Measurements from ENCODE around the gene MRPL34.

Gene MRPL34

DNA sequence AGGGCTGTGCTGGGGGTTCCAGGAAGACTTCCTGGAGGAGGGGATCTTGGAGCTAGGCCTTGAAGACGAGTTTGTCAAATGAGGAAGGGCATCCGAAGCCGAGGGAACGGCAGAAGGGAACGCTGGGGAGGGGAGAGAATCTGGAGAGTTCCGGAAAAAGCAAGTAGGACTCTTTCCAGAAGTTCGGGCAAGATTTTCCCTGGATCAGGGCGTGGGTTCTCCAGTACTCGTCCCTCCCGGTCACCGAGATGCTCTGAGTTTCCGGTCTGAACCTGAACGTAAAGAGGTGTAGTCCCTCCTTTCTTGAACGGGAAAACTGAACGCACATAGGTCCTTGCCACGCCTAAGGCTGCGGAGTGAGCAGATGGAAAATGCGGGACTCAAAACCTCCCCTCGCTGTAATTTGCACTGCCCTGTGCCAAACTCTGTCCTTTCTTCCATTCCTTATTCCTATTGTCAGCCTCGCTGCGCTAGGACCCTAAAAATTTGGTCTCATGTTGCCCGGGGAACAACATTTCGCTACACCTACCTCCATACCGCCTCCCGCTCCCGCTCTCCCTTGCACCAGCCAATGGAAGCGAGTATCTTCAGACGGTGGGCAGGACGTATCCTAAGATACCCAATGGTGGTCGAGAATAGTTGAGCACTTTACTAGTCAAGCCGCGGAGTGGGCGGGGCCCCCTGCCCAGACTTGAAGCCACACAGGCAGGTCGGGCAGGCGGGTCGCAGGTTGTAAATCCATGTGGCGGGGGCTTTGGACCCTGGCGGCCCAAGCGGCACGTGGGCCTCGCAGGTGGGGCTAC is 31.4 kb downstream of the MRPL34 start, which contains the start of gene GTPBP3:
Gene GTPBP3, plus strand, starts transcription at position 682 of the 803 bp plus-strand sequence. Its CDS starts 59 bp downstream, at position 741.
- Histone ChIP-seq H3K9ac (ENCODE audit: insufficient read length) (peak within 1 kb of the TSS; percentile 82), H3K4me3 (peak within 1 kb of the TSS; percentile 94), H3K9me3 (ENCODE audit: low read depth, low read length) (no peaks in the 10 kb centered on the region), H3K27ac (peak within 1 kb of the TSS; percentile 89), H3K36me3 (ENCODE audit: insufficient read depth, low read length) (peaks cover 5% of the 10 kb centered on the region)
- DNase-seq (ENCODE audit: low read depth, low spot score) = peak; percentile 97
- TF ChIP-seq POLR2AphosphoS5 (IDR thresholded peaks at IDR 0.05; ENCODE audit: borderline replicate concordance, low read depth, low read length) = peak; percentile 91
- no peak for TF ChIP-seq EZH2 (IDR thresholded peaks at IDR 0.05)

DNA sequence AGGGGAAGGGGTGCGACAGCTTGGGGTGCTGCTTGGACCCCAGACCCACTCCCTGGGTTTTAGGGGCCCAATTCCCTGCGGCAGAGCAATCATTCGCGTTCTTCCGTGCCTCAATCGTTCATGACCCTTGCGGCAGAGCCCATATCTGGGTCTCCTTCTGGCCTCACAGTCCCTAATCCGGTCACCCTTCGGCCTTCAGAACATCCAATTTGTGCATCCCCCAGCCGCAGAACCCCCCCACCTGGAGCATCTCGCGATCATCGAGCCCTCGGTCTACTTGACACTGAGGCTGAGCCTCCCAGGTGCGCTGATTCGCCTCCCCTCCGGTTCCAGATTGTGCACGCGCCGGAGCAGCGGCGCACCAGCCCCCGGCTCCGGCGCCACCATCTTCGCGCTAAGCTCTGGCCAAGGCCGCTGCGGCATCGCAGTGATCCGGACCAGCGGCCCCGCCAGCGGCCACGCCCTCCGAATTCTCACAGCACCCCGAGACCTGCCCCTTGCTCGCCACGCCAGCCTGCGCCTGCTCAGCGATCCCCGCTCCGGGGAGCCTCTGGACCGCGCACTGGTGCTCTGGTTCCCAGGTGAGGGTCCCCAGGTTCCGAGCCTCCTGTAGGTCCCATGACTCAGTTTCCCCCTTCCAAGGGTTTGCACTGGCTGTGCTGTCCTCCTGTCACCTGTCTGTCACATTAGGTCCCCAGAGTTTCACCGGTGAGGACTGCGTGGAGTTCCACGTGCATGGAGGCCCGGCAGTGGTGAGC is 32.2 kb downstream of the MRPL34 start:
- peak overlapping the region; percentile 82 for H3K9ac ChIP-seq (ENCODE audit: insufficient read length)
- DNase-seq (ENCODE audit: low read depth, low spot score) = no peak

DNA sequence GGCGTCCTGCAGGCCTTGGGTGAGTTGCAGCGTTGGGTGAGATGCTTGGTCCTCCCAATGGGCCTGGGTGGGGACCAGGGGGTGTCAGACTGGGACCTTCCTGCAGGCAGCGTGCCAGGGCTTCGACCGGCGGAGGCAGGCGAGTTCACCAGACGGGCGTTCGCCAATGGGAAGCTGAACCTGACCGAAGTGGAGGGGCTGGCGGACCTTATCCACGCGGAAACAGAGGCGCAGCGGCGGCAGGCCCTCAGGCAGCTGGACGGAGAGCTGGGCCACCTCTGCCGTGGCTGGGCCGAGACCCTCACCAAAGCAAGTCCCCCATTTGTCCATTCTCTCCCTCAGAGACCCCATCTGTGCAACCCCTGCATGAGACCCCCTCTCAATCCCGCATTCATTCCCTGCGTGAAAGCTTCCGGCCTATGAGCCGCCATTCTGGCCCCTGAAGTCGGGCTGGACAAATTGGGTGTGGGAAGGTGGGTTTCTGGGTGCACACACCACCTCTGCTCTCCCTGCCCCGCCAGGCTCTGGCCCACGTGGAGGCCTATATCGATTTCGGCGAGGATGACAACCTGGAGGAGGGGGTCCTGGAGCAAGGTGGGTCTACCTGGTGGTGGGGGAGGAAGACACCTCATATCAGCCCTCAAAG is 32.9 kb downstream of the MRPL34 start:
- no peak overlapping the region for H3K27ac ChIP-seq
- H3K4me3 ChIP-seq = peak overlapping the region; percentile 94
- no peak for DNase-seq (ENCODE audit: low read depth, low spot score)
- peak overlapping the region; percentile 82 for H3K9ac ChIP-seq (ENCODE audit: insufficient read length)
- no peak for TF ChIP-seq FOXP2 (optimal IDR thresholded peaks at IDR 0.05; ENCODE audit: control extremely low read depth, extremely low read length, insufficient read depth)
- TF ChIP-seq POLR2AphosphoS5 (IDR thresholded peaks at IDR 0.05; ENCODE audit: borderline replicate concordance, low read depth, low read length) = no peak
- TF ChIP-seq EZH2 (IDR thresholded peaks at IDR 0.05) = no peak
- H3K36me3 ChIP-seq (ENCODE audit: insufficient read depth, low read length) = no peaks in the 10 kb centered on the region; the same call in 1 of the 2 replicates
- H3K9me3 ChIP-seq (ENCODE audit: low read depth, low read length) = no peaks in the 10 kb centered on the region

More for the DNA sequence above, 32.2 kb downstream of the MRPL34 start:
- H3K4me3 ChIP-seq = peak overlapping the region; percentile 94
- TF ChIP-seq FOXP2 (optimal IDR thresholded peaks at IDR 0.05; ENCODE audit: control extremely low read depth, extremely low read length, insufficient read depth) (no peak), EZH2 (IDR thresholded peaks at IDR 0.05) (no peak), POLR2AphosphoS5 (IDR thresholded peaks at IDR 0.05; ENCODE audit: borderline replicate concordance, low read depth, low read length) (no peak)
- H3K27ac ChIP-seq = no peak overlapping the region
- no peaks in the 10 kb centered on the region for H3K9me3 ChIP-seq (ENCODE audit: low read depth, low read length)
- H3K36me3 ChIP-seq (ENCODE audit: insufficient read depth, low read length) = peaks cover 4% of the 10 kb centered on the region

DNA sequence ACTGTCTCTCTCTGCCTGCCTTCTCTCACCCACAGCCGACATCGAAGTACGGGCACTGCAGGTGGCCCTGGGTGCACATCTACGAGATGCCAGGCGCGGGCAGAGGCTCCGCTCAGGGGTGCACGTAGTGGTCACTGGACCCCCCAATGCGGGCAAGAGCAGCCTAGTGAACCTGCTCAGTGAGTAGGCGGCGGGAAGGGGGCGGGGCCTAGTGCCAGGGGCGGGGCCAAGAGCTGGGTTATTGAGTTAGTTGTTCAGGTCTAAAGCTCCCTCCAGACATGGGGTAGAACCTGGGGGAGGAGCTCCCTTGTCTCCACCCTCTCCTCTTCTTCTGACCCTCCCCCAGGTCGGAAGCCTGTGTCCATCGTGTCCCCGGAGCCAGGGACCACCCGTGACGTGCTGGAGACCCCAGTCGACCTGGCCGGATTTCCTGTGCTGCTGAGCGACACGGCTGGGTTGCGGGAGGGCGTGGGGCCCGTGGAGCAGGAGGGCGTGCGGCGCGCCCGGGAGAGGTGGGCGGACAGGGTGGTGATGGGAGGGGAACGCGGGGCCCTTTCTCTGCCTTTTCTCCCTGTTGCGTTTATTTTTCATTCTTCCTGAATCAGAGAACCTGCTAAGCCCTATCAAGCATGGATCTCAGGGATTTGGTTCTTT is 33.5 kb downstream of the MRPL34 start:
- H3K27ac ChIP-seq = no peak overlapping the region
- DNase-seq (ENCODE audit: low read depth, low spot score) = no peak
- no peaks in the 10 kb centered on the region for H3K9me3 ChIP-seq (ENCODE audit: low read depth, low read length)
- TF ChIP-seq EZH2 (IDR thresholded peaks at IDR 0.05) (no peak), POLR2AphosphoS5 (IDR thresholded peaks at IDR 0.05; ENCODE audit: borderline replicate concordance, low read depth, low read length) (no peak), FOXP2 (optimal IDR thresholded peaks at IDR 0.05; ENCODE audit: control extremely low read depth, extremely low read length, insufficient read depth) (no peak)
- no peaks in the 10 kb centered on the region; the same call in 1 of the 2 replicates for H3K36me3 ChIP-seq (ENCODE audit: insufficient read depth, low read length)
- H3K9ac ChIP-seq (ENCODE audit: insufficient read length) = no peak overlapping the region
- H3K4me3 ChIP-seq = no peak overlapping the region

DNA sequence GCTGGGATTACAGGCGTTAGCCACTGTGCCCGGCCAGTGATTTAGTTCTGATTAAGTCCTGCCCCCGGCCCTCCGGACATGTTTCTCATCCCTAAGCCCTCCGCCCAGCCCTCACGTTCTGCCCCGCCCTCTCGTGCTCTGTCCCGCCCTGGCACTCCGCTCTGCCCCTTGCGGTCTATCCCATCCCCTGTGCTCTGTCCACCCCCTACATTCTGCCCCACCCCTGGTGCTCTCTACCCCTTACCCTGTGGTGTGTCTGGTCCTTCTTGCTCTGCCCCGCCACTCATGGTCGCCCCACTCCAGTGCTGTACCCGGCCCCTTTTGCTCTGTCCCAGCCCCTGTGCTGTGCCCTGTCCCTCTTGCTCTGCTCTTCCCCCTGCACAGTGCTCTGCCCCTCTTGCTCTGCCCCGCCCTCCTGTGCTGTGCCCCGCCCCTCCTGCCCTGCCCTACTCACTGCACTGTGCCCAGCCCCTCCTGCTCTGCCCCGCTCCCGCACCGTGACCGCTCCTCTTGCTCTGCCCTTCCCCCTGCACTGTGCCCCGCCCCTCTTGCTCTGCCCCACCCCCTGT is 34.7 kb downstream of the MRPL34 start:
- no peaks in the 10 kb centered on the region for H3K9me3 ChIP-seq (ENCODE audit: low read depth, low read length)
- no peak overlapping the region for H3K4me3 ChIP-seq
- no peaks in the 10 kb centered on the region; the same call in 1 of the 2 replicates for H3K36me3 ChIP-seq (ENCODE audit: insufficient read depth, low read length)
- no peak overlapping the region for H3K9ac ChIP-seq (ENCODE audit: insufficient read length)
- TF ChIP-seq EZH2 (IDR thresholded peaks at IDR 0.05) = no peak
- no peak for TF ChIP-seq POLR2AphosphoS5 (IDR thresholded peaks at IDR 0.05; ENCODE audit: borderline replicate concordance, low read depth, low read length)
- H3K27ac ChIP-seq = no peak overlapping the region
- no peak for DNase-seq (ENCODE audit: low read depth, low spot score)

DNA sequence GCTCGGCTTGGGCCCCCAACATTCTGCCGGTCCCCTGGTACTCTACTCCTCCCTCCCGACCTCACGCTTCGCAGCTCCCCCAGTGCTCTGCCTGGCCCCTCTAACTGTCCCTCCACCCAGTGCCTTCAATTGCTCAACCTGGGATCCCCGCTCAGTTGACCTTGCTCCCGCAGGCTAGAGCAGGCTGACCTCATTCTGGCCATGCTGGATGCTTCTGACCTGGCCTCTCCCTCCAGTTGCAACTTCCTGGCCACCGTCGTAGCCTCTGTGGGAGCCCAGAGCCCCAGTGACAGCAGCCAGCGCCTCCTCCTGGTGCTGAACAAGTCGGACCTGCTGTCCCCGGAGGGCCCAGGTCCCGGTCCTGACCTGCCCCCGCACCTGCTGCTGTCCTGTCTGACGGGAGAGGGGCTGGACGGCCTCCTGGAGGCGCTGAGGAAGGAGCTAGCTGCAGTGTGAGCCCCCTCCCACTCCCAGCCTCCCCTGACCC is 35.2 kb downstream of the MRPL34 start:
- H3K9me3 ChIP-seq (ENCODE audit: low read depth, low read length) = no peaks in the 10 kb centered on the region
- H3K4me3 ChIP-seq = no peak overlapping the region
- no peak overlapping the region for H3K9ac ChIP-seq (ENCODE audit: insufficient read length)
- no peak for DNase-seq (ENCODE audit: low read depth, low spot score)
- TF ChIP-seq EZH2 (IDR thresholded peaks at IDR 0.05) (no peak), FOXP2 (optimal IDR thresholded peaks at IDR 0.05; ENCODE audit: control extremely low read depth, extremely low read length, insufficient read depth) (no peak), POLR2AphosphoS5 (IDR thresholded peaks at IDR 0.05; ENCODE audit: borderline replicate concordance, low read depth, low read length) (no peak)
- H3K27ac ChIP-seq = no peak overlapping the region
- no peaks in the 10 kb centered on the region; the same call in 1 of the 2 replicates for H3K36me3 ChIP-seq (ENCODE audit: insufficient read depth, low read length)

DNA sequence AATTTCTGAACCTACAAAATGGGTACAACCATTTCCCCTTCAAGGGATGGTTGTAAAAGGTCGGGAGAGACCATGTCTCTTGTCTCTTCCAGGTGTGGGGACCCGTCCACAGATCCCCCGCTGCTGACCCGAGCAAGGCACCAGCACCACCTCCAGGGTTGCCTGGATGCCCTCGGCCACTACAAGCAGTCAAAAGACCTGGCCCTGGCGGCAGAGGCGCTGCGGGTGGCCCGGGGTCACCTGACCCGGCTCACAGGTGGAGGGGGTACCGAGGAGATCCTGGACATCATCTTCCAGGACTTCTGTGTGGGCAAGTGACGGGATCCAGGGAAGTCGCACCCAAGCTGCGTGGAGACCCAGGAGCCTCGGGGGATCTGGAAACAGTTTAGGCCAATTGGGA is 35.7 kb downstream of the MRPL34 start:
- DNase-seq (ENCODE audit: low read depth, low spot score) = no peak
- H3K9ac ChIP-seq (ENCODE audit: insufficient read length) = no peak overlapping the region
- no peak overlapping the region for H3K27ac ChIP-seq
- H3K4me3 ChIP-seq = no peak overlapping the region
- H3K9me3 ChIP-seq (ENCODE audit: low read depth, low read length) = no peaks in the 10 kb centered on the region
- TF ChIP-seq EZH2 (IDR thresholded peaks at IDR 0.05) (no peak), POLR2AphosphoS5 (IDR thresholded peaks at IDR 0.05; ENCODE audit: borderline replicate concordance, low read depth, low read length) (no peak), FOXP2 (optimal IDR thresholded peaks at IDR 0.05; ENCODE audit: control extremely low read depth, extremely low read length, insufficient read depth) (no peak)
- H3K36me3 ChIP-seq (ENCODE audit: insufficient read depth, low read length) = no peaks in the 10 kb centered on the region; the same call in 1 of the 2 replicates

Measured in SK-N-MC (cell line).